GM21619 (cell line): ENCODE results near the gene GNAI1.
"Not testable (repeated sequence)": the region's sequence is repeated elsewhere in the genome, so short reads cannot be mapped to it uniquely, and the experiment has no call there.

Experiments
- ATAC-seq: cut with Tn5 transposase; IDR thresholded peaks from one replicate; pipeline ENCODE4 v1.9.1; 2021; ENCODE audit not compliant: unreplicated experiment

Gene GNAI1

DNA sequence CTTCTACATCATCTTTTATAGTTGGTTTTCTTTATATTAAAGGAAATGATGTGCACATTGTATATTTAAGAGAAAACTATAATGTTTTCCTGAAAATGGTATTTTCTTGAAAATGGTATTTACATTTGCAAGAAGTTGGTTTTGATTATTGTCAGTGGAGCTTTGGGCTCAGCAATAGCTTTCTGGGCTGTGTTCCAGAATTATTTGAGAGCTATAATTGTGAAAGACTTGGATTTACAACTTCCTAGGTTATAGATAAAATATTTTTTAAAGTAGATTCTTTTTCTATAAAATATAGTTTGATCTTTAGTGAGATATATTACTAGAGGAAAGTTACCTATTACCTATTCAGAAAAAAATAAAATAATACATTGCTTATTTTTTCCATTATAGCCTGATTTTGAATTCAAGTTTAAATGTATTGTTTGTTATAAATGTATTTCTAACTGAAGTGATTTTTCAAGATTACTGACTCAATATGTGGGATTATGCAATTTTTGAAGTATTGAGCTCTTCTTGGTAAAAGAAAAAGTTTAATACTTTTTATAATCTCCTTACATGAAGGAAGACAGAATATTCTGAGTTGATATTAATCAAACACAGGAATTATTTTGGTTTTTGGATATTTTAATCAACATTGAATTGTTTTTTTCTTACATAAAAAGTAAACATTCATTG lies 20.2 kb downstream of the GNAI1 start:
- ATAC-seq: no peak

DNA sequence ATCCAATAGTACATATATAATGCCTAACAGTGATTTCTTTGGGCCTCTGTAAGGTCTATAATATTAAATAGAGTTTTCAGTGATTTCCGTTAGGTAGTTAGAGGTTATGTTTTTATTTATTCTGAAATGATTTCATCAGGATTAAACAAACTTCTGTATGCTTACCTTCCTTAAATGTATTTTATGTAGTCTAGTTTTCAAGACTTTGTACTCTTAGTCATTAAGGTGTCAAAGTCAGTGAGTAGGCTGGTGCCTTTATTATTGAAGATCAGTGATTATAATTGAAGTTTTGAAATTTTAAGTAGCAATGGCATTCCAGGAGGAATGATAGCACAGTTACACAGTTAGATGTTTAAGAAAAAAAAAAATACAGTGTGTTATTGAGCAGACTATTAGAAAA lies 20.7 kb downstream of the GNAI1 start:
- no peak for ATAC-seq

DNA sequence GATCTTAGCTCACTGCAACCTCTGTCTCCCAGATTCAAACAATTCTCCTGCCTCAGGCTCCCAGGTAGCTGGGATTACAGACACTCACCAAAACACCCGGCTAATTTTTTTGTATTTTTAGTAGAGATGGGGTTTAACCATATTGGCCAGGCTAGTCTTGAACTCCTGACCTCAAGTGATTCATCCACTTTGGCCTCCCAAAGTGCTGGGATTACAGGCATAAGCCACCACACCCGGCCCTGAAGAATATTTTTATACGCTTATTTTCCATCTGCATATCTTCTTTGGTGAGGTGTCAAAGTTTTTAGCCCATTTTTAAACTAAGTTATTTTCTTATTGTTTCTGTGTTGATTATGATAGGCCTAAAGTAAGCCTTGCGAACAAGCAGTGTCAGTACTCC lies 23.1 kb downstream of the GNAI1 start:
- not testable (repeated sequence) for ATAC-seq

DNA sequence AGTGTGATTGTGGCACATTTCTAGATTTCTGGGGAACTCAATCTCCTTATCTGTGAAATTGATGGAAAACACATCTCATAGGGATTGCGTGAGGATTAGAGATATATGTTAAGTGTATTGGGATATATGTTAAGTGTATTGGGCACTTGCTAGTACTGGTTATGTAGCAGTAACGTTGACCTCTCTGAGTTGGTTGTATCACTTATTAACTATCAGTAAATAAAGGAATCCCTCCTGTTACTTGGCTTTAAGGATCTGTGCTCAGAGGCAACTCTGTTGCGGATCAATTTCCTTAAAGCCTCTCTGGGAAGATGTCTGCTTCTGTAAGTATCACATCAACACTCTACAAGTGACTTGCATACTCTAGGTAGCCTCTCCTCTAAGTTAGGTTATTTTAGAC lies 25.2 kb downstream of the GNAI1 start:
- ATAC-seq: no peak

DNA sequence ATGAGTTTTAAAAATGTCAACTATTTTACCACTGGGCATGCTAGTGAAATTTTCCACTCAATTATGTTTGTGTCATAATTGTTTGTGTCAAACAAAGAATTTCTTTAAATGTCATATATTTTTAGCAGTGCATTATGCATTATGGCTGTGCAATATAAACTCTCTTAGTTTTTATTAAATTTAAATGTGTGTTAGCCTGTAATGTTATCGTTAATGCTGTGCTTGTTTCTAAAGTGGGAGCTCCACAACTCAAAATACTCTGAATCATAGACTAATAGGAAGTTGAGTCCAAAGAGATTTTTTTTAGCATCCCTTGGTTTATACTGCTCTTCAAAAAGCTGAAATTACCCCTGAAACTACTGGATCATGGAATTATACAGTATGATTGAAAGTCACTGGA lies 26.8 kb downstream of the GNAI1 start:
- ATAC-seq: no peak

DNA sequence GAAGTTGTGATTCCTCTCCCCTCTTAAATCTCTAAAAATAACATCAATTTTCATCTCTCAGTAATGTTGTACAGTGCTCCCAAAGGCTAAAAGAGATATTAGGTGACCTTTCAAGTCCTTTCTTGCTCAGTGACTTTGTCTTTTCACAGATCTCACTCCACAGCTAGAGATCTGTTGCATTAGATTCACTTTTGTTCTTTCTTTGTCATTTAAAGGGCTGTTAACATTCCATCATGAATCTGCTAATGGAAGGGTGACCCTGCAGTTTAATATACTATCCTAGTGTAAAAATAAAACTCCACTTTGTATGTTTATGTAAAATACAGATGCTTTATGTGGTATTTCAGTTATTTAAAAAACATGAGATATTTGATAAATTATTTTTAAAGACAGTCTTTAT lies 30.5 kb downstream of the GNAI1 start:
- no peak for ATAC-seq

DNA sequence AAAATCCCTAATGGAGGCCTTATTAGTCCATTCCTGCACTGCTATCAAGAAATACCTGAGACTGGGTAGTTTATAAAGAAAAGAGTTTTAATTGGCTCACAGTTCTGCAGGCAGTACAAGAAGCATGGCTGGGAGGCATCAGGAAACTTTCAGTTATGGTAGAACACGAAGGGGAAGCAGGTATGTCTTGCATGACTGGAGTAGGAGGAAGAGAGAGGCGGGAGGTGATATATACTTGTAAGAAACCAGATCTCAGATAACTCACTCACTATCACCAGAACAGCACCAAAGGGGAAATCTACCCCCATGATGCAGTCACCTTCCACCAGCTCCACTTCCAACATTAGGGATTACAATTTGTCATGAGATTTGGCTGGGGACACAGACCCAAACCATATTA lies 35.8 kb downstream of the GNAI1 start:
- ATAC-seq: no peak

DNA sequence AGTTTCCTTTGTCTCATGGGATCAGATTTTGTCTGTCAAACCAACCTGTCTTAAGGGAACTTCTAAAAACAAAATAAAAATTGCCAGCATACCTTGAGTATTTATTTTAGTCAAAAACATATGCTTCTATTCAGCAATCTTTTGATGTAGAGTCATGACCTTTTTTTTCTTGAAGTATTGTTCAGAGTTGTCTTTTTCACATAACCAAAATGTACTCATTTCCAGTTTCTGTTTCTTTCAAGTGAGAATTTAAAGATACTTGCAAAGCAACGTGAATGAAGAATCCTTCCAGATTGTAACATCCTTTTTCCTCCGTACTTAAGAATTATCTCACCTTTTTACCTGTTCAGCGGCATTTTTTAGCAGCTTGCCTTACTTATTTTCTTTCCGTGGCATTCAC lies 37.8 kb downstream of the GNAI1 start:
- no peak for ATAC-seq

DNA sequence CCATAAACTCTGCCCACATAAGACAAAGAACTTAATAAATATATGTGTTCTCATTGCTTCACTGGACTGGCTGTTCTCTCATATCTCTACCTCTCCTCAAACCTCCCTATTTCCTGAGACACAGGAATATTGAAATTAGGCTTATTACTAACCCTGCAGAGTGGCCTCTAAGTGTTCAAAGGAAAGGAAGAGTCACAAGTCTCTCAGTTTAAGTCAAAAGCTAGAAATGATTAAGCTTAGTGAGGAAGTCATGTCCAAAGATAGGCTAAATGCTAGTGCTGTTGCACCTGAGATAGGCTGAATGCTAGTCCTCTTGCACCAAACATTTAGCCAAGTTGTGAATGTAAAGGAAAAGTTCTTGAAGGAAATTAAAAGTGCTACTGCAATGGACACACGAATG lies 41.1 kb downstream of the GNAI1 start:
- ATAC-seq: no peak

DNA sequence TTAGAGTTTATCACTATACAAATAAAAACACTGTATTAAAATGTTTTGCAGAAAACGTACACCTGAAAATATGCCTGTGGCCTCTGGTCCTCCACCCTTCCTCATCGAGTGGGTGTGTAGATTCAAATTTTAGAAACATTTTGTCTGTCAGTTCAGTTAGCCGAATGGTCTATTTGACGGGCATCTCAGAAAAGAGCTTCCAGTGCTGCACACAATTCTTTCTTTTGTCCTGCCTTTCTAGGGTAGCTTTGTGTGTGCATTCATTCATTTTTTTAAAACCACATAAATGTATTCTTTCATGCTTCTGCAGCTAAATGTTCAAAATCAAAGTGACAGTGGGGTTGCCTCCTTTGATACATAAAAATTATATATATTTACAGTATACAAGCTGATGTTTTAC lies 46.8 kb downstream of the GNAI1 start:
- ATAC-seq: no peak

DNA sequence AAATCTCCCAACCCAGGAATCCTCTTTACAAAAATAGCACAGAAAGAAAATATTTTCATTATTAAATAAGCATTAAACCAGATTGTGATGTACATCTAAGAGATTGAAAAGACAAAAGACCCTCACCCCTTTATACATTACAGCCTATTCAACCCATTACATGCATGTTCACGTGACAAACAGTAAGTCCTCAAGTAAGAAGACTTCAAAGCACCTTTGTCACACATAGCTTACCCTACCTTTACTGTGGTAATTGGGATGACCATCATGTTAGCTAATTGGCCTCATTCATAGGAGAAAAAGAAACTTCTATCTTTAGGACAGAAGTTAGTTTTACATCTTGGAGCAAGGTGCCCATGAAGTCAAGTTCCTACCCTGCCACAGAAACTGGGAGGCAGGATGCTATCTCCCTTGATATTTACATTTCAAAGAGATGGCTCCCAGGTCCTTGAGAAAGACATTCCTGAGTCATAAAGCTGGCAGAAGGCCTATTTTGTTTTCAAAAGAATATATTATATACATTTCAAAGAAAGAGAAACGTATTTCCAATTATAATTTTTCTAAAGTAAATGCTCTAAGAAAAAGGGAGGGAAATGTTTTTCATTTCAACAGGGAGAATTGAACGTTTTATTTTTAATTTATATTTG lies 48.1 kb downstream of the GNAI1 start:
- ATAC-seq: no peak

DNA sequence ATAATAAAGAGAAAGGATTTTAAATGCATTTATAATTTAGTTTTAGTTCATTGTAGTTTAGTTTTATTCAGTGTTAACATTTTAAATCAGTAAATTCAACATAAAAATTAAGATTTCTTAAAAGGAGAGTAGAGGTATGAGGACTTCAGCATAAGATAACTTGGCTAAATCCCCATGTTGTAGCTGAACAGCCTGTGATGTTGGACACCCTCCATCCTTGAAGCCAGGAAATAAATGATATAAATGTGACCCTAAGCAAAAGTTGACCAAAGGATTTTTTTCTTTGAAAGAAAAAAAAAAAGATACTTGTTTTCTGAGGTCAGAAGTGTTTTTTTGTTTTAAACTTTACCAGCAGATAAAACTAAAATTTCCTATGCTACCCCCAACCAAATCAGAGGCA lies 48.7 kb downstream of the GNAI1 start:
- ATAC-seq: no peak

DNA sequence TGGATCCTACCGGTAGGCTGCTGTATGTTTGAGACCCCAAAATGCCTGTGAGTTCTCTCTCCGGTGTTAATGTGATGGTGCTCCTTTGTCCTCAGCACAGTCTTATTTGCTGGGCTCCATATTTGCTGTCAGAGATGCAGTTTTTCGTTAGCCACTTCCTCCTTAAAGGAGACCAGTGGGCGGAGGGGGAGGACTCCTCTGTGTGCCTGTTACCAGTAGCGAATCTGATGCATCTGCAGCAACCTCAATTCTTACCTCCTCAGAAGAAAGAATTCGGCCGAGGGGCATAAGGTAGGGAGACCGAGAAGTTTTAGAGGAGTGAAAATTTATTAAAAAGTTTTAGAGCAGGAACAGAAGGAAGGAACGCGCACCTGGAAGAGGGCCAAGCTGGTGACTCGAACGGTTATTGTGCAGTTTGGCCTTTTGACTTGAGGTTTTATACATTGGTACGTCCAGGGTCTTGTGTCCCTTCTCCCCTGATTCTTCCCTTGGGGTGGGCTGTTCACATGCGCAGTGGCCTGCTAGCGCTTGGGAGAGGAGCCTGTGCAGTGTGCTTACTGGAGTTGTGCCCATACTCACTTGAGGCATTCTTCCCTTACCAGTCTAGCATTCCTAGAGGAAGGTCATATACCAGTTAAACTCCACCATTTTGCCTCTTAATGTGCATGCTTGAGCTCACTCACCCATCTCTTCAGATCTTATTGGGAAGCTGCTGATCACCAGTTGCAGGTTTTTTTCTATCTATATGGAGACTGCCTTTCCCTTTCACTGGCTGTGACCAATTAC lies 49.5 kb downstream of the GNAI1 start:
- ATAC-seq: no peak

DNA sequence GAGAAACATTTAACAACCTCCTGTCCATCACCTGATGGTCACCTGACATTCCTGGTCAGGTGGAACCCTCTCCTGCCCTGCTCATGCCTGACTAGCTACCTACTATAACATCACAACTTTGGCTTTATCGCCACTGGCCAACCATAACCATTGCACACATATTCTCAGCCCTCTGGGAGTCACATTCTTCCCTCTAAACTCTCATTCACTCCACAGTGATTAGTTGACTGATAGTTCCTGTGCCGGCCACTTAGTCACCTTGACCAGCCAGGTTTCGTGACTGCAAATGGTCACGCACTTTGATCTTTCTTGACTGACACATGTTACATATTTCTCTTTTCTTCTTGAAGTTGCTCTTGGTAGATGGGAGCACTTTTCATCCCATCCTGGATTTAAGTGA lies 50.1 kb downstream of the GNAI1 start:
- ATAC-seq: no peak

DNA sequence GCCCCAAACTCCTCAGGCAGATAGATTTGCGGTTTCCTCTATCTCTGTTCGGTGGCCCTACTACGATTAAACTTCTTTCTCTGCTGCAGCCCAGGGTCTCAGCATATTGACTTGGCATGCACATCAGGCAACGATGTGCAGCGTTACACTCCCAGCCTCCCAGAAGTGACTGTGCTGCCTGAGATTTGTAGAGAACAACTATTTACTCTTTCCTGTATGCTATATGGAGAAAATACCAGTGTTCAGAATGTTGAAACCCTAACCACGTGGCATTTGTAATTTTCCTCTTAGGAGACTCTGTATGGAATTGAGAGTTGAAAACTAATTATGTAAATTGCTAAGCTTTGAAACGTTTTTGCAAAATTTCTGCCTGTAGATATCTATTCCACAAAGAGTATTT lies 50.9 kb downstream of the GNAI1 start:
- no peak for ATAC-seq

DNA sequence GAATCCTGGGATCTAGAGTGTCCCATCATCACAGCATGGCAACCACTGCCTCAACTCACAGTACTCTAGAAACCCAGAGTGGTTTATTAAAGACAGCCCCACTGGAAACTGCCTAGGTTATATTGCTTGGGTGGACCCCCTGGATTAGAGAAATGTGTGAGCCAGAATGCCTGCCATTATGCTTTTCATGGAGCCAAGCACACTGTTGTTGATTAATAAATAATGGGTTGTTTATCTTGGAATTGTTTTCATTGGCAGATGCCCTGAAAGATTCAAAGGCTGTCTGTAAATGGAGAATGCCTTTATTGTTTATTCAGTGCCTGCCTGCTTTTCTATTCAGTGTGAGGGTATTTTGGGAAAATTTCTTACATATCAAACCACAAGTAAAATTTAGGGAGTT lies 52.1 kb downstream of the GNAI1 start:
- ATAC-seq: no peak

DNA sequence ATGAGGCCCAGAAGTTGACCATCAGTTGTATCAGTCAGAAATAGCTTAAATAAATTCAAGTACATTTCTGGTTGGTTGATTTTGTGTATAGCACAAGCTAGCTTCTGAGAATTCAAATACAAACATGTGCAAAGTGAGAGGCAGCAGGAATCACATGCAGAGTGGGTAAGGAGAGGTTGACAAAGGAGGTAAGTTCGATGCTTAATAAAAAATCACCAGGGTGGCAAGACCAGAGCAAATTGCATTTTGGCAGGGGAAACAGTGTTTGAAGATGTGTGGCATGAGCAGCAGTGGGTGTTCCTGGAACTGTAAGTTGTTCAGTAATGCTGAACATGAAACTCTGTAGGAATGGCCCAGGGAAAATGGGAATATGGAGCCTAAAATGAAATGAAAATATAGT lies 52.6 kb downstream of the GNAI1 start:
- no peak for ATAC-seq

DNA sequence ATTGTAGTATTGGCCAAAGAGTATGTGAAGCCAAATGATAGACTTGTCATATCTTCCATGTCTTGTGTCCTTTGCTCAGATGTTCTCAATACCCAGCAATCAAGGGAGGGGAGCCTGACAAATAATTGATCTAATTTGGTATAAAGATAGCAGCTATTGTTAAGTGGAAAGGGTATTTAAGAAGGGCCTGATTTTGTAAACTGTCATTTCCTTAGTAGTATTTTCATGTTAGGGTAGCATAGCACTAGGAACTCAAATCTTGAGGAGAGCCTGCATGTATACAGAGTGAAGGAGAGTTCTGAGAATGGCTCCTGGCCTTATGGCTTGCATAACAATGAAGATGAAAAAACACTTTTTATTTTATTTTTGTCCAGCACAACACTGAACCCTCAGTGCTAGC lies 53.1 kb downstream of the GNAI1 start:
- ATAC-seq: no peak

DNA sequence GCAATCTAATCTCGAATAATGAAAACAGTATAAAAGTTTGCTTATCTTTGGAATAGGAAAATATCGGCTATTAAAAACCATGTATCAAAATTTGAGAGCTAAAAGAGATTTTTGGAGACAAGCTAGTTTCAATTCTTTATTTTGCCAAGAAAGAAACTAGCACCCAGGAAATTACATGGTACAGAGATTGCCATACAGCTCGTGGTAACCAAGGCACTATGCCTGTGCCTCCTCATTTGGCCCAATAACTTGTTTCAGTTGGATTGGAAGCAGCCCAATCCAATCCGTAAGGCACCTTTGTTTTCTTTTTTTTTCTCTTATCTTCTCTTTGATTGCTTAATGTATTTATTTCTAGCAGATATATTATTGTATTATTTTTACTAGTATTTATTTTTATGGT lies 55.0 kb downstream of the GNAI1 start:
- ATAC-seq: no peak

DNA sequence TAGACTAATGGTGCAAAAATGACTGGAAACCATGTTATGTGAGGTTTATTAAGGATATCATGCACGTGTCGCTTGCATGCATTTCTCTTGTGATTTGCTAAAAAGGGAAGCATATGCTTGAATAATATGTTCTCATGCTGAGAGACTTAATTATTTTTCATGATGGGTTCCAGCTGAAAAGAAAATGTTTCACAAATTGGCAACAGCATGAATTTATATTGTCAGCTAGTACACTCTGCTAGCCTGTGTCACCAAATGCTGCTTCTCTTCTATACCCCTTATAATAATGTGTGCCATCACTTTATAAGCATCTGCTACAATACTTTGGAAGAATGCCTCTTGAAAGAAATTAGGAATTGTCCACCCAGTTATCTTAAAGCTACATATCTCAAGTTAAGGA lies 63.0 kb downstream of the GNAI1 start:
- no peak for ATAC-seq

DNA sequence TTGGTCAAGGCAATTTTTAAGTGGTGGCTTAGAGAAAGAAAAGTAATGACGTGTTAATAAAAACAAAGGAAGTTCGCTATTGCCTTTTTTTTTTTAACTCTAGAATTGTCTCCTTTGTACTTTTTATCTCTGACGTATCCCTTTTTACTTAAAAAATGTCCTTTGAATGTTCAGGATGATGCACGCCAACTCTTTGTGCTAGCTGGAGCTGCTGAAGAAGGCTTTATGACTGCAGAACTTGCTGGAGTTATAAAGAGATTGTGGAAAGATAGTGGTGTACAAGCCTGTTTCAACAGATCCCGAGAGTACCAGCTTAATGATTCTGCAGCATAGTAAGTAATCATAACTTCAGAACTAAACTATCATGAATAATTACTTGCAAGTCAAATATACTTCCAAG lies 64.4 kb downstream of the GNAI1 start:
- ATAC-seq: no peak

DNA sequence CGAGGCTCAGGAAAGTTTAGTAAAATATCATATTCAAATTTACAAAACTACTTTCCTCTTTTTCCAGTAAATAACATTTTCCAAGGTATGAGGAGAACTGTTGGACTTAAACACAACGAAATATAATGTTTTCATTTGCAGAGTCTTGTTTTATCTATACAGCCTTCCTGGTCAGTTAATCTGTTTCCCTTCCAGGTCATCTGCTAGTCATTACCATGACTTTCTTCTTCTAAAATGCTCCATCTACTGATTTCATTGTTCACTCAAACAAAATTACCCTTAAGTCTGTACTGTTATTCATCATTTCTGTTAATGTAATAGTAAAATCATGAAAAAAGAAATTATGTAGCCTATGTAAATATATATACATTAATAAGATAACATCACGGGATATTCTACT lies 69.8 kb downstream of the GNAI1 start:
- no peak for ATAC-seq
